Measurements from ENCODE around the gene ZNF341. TPM values are rescaled to one million over a fixed set of nuclear protein-coding genes. Genes with fewer than 3 reads are reported as not detected.

ZNF341 gene
- total and polyA plus RNA-seq, 9 of the 15 experiments (the other 6 are each of a cell fraction or from before 2014, with no cell fraction given): 0.08 to 2.6 (median 1.0) TPM

GRCh38 chr20:33810885-33811775, 79.3 kb downstream of the ZNF341 start, which contains the start of gene CHMP4B (continued):
- TF ChIP-seq SIRT6 (IDR thresholded peaks at IDR 0.05; ENCODE audit: low read depth, low read length): no peak
- no peak for TF ChIP-seq ZHX1 (conservative IDR thresholded peaks at IDR 0.05; ENCODE audit: low read length)
- TF ChIP-seq MECOM (CRISPR knock-in tag; IDR thresholded peaks at IDR 0.05): peak; percentile 77
- TF ChIP-seq ZNF699 (CRISPR knock-in tag; IDR thresholded peaks at IDR 0.05; ENCODE audit: insufficient replicate concordance): no peak
- no peak for TF ChIP-seq ZNF354B (CRISPR knock-in tag; IDR thresholded peaks at IDR 0.05)
- no peak; the same call in 1 of the 2 replicates for TF ChIP-seq PKNOX1 (IDR thresholded peaks at IDR 0.05)
- no peak; a peak in 1 of 4 replicates for TF ChIP-seq ETV6 (IDR thresholded peaks at IDR 0.05; ENCODE audit: borderline replicate concordance in 1 of 2, low read depth in 2 of 2, low read length in 1 of 2)
- TF ChIP-seq ETV6 (CRISPR knock-in tag; IDR thresholded peaks at IDR 0.05; ENCODE audit: borderline replicate concordance): no peak
- peak; percentile 33; the same call in 1 of the 2 replicates for TF ChIP-seq EP300 (IDR thresholded peaks at IDR 0.05; ENCODE audit: low read length)
- TF ChIP-seq ZBTB2 (IDR thresholded peaks at IDR 0.05): no peak
- peak; percentile 96 for TF ChIP-seq VEZF1 (CRISPR knock-in tag; IDR thresholded peaks at IDR 0.05)
- peak; percentile 30 for TF ChIP-seq FIP1L1 (IDR thresholded peaks at IDR 0.05; ENCODE audit: low read depth, low read length, poor library complexity, severe bottlenecking)
- no peak for TF ChIP-seq ZEB2 (IDR thresholded peaks at IDR 0.05)
- TF ChIP-seq ILK (tag; IDR thresholded peaks at IDR 0.05; ENCODE audit: borderline replicate concordance, low read depth): no peak
- no peak for TF ChIP-seq FOS (IDR thresholded peaks at IDR 0.05; ENCODE audit: extremely low read depth, insufficient read length)
- no peak for TF ChIP-seq CCAR2 (IDR thresholded peaks at IDR 0.05; ENCODE audit: low read depth, low read length)
- TF ChIP-seq RAD21 (CRISPR knock-in tag; conservative IDR thresholded peaks at IDR 0.05 in 1 of 2, IDR thresholded peaks at IDR 0.05 in 1 of 2): no peak
- no peak for TF ChIP-seq HNRNPL (IDR thresholded peaks at IDR 0.05; ENCODE audit: low read depth, low read length)
- no peak; the same call in 1 of the 2 replicates for TF ChIP-seq ESRRA (IDR thresholded peaks at IDR 0.05; ENCODE audit: borderline replicate concordance, low read depth)
- no peak for TF ChIP-seq MCM5 (IDR thresholded peaks at IDR 0.05; ENCODE audit: low read depth)
- peak; percentile 86; the same call in 1 of the 2 replicates for TF ChIP-seq BCL6 (CRISPR knock-in tag; IDR thresholded peaks at IDR 0.05)

All from K562 (cell line).